CD4-positive, alpha-beta T cell treated with Interleukin-6 for 4 hours (primary cell): ENCODE data around the gene FKBP10.
"Not testable (repeated sequence)": the region's sequence is repeated elsewhere in the genome, so short reads cannot be mapped to it uniquely, and the experiment has no call there.

ENCODE experiments used
- DNase-seq: peaks from one replicate; pipeline ENCODE4 v3.0.0-alpha.2; 2020; ENCODE audit warnings: mixed read lengths

Gene FKBP10, protein sequence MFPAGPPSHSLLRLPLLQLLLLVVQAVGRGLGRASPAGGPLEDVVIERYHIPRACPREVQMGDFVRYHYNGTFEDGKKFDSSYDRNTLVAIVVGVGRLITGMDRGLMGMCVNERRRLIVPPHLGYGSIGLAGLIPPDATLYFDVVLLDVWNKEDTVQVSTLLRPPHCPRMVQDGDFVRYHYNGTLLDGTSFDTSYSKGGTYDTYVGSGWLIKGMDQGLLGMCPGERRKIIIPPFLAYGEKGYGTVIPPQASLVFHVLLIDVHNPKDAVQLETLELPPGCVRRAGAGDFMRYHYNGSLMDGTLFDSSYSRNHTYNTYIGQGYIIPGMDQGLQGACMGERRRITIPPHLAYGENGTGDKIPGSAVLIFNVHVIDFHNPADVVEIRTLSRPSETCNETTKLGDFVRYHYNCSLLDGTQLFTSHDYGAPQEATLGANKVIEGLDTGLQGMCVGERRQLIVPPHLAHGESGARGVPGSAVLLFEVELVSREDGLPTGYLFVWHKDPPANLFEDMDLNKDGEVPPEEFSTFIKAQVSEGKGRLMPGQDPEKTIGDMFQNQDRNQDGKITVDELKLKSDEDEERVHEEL

DNA sequence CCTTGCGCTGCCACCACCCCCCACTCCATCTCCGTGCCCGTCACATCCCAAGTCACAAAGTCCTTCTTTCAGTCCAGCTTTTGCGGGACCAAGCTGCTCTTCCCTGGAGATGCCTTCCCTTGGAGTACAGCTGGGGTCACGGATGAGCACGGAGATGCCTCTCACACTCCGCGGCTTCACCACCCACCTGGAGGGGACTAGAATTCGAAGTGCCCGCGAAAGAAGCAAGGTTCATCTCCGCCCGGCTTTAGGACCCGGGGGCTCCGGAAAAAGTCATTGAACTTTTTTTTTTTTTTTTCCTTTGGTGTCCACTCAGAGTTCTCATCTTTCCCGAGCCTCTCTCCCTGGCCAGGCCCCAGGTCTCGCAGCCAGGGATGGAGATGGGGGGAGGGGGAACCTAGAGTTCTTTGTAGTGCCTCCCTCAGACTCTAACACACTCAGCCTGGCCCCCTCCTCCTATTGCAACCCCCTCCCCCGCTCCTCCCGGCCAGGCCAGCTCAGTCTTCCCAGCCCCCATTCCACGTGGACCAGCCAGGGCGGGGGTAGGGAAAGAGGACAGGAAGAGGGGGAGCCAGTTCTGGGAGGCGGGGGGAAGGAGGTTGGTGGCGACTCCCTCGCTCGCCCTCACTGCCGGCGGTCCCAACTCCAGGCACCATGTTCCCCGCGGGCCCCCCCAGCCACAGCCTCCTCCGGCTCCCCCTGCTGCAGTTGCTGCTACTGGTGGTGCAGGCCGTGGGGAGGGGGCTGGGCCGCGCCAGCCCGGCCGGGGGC lies at the start of gene FKBP10:
Gene FKBP10 (plus strand): TSS at position 624 of the 771 bp plus-strand sequence. CDS start 31 bp downstream, at position 655.
- DNase-seq: peak; percentile 40

DNA sequence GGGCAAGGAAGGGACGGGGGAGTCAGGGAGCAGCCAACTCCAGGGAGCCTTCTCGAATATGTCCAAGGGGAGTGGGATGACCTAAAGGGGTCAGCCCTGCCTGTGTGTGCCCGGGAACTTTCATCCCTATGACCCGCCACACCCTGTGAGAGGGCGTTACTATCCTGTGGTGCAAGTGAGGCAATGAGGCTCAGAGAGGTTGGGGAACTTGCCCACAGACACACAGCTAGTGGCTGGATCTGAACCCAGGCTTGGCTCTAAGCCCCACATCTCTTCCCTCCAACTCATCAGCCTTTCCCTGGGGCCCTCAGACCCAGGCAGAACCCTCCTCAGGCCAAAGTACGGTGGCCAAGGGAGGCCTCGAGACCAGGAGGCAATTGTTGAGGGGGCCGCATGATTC lies 49.5 kb upstream of the FKBP10 start:
- no peak for DNase-seq

DNA sequence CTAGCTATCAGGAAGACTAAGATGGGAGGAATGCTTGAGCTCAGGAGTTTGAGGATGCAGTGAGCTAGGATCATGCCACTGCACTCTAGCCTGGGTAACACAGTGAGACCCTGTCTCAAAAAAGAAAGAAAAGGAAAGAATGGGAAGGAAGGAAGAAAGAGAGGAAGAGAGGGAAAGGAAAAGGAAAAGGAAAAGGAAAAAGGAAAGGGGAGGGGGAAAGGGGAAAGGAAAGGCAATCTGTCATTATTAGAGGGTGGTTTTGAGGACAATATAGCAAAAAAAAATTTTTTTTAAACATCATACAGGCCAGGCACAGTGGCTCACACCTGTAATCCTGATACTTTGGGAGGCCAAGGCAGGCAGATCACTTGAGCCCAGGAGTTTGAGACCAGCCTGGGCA lies 46.7 kb upstream of the FKBP10 start:
- no peak for DNase-seq

DNA sequence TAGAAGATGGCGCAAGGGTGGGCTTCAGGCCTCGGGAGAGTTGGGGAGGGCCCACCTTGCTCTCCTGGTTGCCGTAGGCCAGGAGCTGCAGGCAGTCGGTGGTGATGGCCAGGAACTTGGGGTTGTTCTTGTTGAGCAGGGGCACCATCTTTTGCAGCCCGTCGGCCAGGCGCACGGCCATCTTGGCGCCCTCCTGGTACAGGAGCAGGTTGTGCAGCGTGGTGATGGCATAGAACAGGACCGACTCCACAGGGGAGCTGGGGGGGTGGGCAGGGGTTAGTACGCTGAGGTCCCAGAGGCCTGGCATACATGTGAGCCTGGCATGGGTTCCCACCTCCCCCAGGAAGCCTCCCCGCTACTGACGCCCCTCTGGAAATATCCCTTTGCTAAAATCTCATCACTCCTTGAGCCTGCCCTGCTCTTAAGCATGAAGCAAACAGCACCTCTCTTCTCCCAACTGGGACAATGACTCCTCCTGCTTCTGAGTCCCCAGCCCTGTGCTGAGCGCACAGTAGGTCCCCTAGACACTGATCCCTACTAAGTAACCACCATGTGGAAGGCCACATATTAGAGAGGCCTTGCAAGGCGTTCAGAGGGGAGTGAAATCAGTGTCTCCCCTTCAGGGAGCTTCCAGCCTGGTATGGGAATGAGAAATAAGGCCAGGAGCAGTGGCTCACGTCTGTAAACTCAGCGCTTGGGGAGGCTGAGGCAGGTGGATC lies 45.3 kb upstream of the FKBP10 start:
- DNase-seq: no peak

DNA sequence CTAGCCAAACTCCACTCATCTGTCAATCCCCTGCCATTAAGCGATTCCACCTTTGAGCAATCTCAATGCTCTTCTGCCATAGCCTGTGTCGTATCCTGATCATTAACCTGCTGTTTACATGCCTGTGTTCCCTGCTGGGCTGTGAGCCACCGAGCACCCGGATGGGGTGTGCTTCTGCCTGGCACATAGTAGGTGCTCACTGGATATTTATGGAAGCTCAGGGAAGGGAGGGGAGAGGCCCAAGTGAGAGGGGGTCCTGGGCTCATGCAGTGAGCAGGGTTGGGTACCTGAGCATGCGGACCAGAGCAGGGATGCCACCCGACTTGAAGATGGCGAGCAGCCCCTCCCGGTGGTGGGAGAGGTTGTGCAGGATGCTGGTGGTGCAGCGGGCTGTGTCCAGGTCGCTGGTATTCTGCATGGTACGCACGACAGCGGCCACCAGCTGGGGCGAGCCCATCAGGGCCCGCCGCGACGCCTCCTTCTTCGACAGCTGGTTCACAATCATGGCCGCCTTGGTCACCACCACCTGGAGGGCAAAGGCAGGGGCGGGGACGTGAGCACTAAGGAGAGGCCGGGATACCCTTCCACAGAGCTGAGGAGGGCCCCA lies 44.0 kb upstream of the FKBP10 start:
- DNase-seq: no peak

DNA sequence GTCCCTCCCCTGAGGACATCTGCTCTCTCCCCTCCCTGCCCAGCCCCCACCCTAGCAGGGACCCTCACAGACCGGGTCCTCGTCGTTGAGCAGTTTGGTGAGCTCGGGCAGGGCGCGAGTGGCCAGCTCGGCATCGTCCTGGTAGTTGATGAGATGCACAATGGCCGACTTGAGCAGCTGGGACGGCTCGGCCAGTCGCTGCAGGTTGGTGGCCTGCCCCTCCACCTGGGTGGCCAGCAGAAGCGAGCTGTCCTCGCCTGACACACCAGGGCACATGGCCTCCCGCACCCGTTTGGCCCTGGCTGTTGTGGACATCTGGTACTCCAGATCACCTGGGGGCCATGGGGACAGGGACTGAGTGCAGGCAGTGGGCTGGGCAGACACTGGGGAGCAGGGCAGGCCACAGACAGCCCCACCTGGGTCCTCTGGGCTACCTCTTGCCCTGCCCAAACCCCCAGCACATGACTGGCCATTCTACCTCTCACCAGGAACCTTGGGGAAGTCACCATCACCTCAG lies 43.4 kb upstream of the FKBP10 start:
- DNase-seq: no peak

DNA sequence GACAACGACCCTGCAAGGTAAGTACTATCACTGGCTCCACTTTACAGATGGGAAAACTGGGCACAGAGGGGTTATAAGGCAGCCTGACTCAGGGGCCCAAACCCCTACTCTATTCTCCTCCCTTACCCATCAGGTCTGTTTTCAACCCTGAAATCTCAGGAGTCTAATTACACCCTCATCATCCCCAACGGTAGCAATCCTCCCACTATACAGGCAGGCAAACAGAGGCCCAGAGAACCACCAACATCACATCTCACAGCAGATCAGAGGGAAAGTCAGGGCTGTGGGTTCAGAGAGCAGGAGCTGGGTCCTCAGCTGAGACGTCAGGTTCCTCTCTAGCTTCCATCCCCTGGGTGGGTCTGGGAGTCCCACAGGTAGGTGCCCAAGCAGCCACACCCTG lies 42.8 kb upstream of the FKBP10 start:
- DNase-seq: no peak

DNA sequence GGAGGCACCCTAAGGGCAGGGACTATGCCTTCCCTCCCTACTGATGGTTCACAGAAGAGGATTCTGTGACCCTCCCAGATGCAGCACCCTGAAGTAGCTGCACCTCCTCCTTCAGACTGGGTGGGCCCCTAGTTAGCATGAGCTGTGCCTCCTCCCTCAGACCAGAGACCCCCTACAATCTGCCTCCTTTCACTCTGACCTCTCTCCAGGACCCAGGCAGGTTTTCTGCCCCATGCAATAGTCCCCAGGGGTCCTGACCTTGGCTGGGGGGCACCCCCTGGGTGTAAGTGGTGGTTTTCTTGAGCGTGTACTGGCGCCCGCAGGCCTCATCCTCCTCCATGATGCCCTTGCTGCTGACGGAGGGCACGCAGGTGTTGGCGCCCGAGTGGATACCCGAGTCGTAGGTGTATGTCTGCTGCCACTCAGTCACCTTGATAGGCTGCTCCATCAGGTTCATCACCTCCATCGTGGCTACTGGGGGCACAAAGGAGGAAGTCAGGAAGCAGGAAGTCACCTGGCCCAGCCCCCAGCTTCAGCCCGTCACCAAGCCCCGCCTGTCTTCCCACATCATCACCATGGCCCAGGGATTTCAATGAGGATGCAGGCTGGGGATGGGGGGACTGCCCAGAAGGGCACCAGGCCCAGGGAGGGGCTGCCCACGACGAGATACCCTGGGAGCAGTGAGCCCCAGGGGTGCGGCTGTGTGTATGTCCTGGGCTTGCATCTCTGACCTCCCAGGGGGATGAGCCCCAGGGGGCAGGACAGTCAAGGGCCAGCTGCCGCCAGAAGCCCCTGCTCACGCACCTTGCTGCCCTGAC lies 41.2 kb upstream of the FKBP10 start:
- no peak for DNase-seq

DNA sequence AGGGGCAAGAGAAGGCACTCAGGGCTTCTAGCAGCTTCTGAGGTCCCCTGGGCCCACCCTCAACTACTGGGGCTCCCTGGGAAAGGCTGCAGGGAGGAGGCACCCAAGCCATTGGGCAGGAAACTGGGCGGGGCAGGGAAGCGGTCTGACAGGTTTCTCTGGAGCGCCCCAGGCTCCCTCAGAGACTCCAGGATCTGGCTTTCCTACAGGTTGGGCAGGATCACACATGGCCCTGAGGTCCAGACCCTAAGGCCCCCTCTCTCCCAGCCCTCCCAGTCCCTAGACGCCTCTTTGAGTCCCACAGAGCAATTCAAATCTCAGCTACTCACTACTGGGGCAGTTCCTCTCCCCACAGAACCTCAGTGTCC lies 40.6 kb upstream of the FKBP10 start:
- no peak for DNase-seq

DNA sequence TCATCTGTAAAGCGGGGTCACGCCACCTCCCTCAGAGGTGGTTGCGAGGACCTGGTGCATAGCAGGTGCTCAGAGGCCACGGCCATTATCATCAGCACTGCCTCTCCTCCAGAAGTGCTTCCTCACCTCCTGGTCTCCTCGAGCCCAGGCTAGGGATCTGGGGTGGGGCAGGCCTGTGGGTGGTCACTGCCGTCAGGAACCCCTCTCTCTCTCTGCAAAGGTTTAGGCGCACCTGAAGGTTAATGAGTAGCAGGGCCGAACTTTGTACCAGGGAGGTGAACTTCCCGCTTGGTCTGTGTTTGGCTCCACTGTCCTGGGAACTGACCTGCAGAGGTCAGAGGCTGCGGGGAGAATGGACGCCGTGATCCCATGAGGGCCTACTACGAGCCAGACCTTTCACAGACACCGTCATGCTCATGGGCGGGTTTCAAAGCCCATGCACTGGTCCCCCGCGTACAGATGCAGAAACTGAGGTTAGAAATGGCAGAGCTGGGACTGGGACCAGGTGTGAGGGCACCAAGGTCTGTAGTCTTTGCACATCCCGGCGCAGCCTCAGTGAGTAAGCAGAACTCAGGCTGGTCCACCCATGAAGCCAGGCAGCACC lies 40.1 kb upstream of the FKBP10 start:
- DNase-seq: no peak

DNA sequence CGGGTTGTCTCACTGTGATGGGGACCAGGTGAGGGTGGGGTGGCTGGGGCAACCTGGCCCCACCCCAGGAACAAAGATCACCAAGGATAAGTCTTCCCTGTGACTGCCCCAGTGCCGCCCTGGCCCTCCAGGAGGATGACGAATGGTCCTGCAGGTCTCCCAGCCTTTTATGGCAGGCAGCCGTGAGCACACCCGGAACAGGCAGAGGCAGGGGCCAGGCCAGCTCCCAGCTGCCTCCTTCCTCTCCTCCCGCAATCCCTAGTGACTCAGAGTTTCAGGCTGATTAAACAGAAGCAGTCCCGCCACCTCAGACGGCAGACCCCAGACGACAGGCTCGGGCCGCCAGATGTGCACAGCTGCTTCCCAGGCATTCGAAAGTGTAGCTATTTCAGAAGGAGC lies 39.6 kb upstream of the FKBP10 start:
- DNase-seq: no peak

DNA sequence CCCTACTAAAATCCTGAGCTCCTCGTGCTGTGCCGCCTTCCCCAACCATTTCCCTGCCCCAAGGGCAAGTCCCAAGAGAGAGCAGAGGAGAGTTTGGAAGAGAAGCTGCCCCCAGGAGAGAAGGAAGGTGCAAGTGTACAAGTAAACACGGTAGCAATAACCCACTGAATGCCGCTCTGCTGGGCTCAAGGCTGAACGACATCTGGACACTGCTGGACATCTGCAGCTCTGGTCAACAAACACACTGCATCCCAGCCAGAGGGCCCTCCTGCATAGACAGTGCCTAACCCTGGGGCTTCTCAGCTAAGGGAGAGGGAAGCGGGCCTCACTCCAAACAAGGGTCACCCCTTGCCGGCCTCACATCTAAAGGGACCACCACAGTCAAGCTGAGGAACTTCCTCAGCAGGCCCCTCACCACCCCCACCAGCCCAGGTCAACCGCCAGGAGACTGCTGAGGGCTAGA lies 39.0 kb upstream of the FKBP10 start:
- DNase-seq: no peak

DNA sequence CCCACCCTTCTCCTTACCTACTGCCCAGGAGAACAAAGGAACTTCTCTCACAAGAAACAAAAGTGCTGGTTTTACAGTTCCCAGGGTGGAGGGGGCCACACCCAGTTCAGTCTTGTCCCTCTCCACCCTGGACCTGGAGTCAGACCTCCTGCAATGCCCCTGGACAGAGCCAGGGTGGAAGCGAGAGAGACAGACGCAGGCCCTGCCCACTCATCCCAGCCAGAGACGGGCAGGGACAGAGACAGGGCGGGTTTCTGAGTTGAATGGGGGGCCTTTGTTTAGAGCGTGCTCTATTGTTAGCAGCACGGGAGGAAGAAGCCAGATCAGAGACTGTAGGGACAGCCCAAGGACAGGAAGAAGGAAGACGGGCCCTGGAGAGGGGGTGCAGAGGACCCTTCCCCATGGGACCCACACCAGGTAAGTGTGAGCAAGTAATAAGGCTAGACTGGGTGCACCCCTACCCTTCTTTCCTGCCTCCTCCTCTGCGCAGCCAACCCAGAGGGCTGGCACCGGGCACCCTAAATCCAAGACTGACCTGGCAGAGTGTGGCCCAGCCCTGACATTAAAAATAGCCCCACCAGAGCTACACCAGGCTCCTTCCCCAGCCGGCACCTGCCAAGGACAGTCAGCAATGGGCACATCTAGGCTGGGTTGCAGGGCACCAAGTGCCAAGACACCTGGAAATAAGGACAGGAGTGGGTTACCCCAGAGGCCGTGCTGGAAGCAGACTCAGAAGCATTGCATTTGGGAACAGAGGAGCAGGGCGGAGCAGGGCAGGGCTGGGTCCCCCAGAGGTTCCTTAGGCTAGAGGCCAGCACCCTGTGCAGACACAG lies 37.2 kb upstream of the FKBP10 start:
- no peak for DNase-seq

DNA sequence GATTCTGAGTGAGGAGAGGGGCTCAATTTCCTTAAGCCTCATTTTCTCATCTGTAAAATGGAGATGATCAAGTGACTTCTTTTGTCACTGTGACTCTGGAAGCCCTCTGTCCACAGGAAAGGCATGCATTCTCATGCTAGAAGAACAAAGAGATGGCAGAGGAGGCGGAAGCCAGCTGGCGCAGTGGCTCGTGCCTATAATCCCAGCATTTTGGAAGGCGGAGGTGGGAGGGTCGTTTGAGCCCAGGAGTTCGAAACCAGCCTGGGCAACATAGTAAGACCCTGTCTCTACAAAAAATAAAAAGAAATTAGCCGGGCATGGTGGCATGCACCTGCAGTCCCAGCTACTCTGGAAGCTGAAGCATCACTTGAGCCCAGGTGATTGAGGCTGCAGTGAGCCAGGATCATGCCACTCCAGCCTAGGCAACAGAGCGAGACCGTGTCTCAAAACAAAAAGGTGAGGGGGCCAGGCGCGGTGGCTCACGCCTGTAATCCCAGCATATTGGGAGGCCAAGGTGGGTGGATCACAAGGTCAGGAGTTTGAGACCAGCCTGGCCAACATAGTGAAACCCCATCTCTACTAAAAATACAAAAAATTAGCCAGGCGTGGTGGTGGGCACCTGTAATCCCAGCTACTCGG lies 36.4 kb upstream of the FKBP10 start:
- not testable (repeated sequence) for DNase-seq

DNA sequence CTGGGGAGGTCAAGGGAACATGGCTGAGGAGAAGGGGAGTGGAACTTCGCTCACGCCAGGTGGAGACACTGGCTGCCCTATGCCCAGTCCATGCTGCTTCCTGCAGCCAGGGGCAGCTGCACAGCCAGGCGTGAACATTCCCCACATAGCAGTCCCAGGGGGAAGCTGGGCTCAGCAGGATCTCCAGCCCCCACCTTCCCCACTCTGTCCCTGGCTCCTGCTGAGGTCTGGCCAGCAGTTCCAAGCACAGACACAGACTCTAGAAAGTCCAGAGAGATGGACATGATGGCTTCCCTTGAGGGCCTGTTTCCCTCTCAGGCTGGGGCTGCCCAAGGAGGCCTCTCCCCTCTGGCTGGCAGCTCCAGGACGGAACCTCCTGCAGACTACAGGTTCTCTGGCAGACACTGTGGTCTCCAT lies 35.6 kb upstream of the FKBP10 start:
- no peak for DNase-seq

DNA sequence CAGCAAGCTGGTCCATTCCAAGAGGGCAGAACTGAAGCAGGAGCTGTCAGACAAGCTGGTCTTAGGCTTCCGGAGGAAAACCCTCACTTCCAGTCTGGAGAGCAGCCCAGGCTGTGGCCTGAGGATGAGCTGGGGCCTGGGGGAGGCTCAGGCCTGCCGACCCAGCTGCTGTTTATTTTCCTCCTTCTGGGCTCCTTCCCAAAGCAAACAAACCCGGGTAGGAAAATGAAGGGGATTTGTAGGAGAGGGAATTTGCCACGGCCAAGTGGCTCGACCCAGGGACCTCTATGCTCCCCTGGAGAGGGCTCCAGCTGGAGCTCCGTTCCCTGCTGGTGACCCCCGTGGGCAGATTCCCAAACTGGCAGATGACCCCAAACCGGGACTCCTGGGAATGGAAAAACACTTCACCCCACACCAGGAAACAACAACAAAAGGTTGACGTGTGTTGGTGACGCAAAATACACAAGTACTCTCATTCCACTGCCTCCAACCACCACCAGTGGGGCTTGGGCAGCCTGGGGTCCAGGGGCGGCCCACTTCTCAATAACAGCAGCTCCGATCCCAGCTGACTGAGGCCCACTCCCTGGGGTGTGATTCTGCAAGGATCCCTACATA lies 35.1 kb upstream of the FKBP10 start:
- DNase-seq: no peak

DNA sequence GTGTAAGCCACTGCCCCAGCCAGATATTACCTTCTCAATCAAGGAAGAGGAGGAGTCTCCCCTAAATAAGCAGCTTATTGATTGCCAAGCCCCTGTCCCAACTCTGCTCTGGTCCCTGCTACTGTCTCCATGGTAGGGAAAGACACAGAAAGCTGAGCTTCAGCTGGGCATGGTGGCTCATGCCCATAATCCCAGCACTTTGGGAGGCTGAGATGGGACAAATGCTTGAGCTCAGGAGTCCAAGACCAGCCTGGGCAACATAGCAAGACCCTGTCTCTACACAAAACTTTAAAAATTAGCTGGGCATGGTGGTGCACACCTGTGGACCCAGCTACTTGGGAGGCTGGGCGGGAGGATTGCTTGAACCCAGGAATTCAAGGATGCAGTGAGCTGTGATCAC lies 32.9 kb upstream of the FKBP10 start:
- DNase-seq: no peak

DNA sequence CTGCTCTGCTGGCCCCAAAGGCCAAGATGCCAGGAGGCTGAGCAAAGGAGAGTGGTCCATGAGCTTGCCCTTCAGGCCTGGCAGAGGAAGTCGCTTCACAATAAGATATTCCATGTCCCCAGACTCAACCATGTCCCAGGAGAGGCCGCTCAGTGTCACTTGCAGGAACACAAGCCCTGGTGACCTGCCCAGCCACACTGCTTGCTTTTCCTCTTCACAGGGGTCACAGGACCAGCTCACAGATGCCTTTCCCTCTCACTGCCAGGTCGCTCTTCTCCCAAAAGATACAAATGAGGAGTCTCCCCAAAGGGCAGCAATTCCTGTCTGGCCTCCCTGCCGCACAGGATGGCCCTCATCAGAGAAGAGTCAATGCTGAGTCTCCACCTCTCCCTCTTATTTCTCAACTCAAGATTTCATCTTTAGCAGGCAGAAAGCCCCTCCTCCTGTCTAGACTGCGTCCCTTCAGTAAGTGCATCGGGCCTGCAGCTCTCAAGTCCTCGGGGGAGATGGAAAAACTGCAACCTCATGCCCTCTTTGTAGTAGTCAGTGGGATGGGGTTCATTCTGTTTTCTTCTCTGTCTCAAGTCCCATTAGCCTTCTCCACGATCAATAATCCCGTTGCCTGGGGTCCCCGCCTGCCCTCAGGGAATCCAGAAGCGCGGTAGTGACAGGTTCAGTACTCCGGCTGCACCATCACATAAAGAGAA lies 31.2 kb upstream of the FKBP10 start:
- DNase-seq: no peak

DNA sequence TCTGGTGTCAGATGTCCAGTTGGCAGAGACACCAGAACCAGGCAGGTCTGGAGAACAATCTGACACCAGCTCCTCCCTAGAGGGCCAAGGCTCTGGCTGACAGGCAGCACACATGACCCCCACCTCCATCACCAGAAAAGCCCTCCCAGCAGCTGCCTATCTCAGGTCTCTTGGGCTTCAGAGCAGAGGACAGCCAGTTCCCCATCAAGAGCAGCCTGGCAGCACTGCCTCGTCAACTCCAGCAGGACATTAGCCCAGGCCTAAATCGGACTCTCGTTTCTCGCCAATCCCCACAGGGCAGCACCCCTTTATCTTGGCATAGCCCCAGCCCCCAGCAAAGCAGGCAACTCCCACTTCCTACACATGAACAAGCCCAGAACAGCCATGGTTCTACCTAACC lies 30.7 kb upstream of the FKBP10 start:
- DNase-seq: no peak
